Fibroblast of pulmonary artery (primary cell): ENCODE data around the gene ABCA9.
A peak's percentile ranks its signal among the peaks of the same experiment; 100 is the strongest.
"Not testable (repeated sequence)": the region's sequence is repeated elsewhere in the genome, so short reads cannot be mapped to it uniquely, and the experiment has no call there.

ENCODE experiments used
- DNase-seq: peaks from one replicate; pipeline ENCODE4 v3.0.0-alpha.2; 2010; ENCODE audit warnings: low read depth
- H3K4me3 ChIP-seq: replicated peaks from 2 replicates; pipeline ENCODE4 v1.5.1; 2011; ENCODE audit warnings: low read depth, mild to moderate bottlenecking, control low read depth, low read length, moderate library complexity
- TF ChIP-seq, protein P1 (sequence below): IDR thresholded peaks from 2 replicates; pipeline ENCODE4 v1.5.1; 2011; ENCODE audit warnings: mild to moderate bottlenecking, control low read depth, low read length, inconsistent platforms; ENCODE audit errors: missing control alignments

Gene ABCA9

GRCh38 chr17:68953340-68953997, 107.3 kb downstream of the ABCA9 start:
- DNase-seq: peak; percentile 27
- TF ChIP-seq, protein P1, sequence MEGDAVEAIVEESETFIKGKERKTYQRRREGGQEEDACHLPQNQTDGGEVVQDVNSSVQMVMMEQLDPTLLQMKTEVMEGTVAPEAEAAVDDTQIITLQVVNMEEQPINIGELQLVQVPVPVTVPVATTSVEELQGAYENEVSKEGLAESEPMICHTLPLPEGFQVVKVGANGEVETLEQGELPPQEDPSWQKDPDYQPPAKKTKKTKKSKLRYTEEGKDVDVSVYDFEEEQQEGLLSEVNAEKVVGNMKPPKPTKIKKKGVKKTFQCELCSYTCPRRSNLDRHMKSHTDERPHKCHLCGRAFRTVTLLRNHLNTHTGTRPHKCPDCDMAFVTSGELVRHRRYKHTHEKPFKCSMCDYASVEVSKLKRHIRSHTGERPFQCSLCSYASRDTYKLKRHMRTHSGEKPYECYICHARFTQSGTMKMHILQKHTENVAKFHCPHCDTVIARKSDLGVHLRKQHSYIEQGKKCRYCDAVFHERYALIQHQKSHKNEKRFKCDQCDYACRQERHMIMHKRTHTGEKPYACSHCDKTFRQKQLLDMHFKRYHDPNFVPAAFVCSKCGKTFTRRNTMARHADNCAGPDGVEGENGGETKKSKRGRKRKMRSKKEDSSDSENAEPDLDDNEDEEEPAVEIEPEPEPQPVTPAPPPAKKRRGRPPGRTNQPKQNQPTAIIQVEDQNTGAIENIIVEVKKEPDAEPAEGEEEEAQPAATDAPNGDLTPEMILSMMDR: peak; percentile 7
- H3K4me3 ChIP-seq: peak overlapping the region; percentile 59

GRCh38 chr17:68950725-68951124, 110.0 kb downstream of the ABCA9 start:
- TF ChIP-seq, protein P1: no peak
- DNase-seq: no peak
- H3K4me3 ChIP-seq: no peak overlapping the region

GRCh38 chr17:68947868-68948267, 112.9 kb downstream of the ABCA9 start:
- DNase-seq, H3K4me3 ChIP-seq: not testable (repeated sequence)

DNA sequence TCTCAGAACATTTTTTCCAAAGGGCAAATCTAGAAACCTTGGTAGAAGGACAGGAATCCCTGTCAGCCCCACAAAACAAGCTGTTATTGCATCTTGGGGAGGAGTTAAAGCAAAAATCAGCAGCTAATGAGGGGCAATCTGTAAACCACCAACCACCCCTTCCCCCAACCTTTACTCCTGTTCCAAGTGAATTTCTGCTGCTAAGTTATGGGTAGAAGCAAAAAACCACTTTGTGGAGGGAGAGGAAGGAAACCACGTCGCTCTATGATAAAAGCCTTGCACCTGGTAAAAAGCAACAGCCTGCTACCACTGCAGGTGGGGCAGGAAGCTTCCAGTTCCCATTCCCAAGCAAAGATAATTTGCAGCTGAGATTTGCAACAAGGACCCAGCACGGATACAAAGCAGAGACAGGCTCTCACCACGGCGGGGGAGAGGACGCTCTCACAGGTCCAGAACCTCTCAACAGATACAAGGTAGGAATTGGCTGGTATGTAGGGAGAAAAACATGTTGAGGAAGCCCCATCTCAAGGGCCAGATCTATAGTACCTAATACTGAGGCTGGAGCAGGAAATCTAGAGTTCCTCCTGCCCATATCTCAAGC, 116.2 kb downstream of the ABCA9 start:
- TF ChIP-seq, protein P1: no peak
- no peak for DNase-seq
- H3K4me3 ChIP-seq: no peak overlapping the region

GRCh38 chr17:68943812-68944182, 116.9 kb downstream of the ABCA9 start:
- not testable (repeated sequence) for DNase-seq, H3K4me3 ChIP-seq

DNA sequence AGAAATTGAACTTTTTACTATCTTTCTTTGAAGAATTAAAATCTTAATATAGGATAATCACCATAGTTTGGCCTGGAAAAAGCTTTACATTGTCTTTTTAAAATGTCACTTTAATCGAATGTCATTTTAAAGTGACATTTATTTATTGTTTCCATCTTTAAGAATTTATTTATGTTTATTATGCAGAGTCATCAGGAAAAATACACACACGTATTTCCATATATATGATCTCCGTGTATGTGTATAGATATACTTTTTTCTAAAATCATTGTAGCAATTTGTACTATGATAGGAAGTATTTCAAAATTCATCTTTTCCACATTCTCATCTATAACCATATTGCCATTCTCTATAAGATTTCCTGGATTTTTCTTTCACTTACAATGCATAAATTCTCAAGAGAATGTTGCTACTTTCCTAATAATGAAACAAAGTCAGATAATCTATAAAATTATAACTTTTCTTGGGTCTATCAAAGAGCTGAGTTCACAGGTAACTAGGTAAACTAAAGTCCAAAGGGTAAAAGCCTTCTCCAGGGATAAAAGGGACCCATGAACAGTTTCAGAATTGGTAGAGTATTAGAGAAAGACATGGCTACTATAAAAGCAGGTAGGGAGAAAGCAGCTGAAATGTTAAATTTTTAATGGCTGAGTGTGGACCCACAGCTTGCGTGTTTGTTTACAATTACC, 117.5 kb downstream of the ABCA9 start:
- no peak for DNase-seq
- TF ChIP-seq, protein P1: no peak
- H3K4me3 ChIP-seq: no peak overlapping the region

GRCh38 chr17:68942389-68942788, 118.3 kb downstream of the ABCA9 start:
- TF ChIP-seq, protein P1: no peak
- H3K4me3 ChIP-seq: no peak overlapping the region
- no peak for DNase-seq

GRCh38 chr17:68941761-68942160, 119.0 kb downstream of the ABCA9 start:
- TF ChIP-seq, protein P1: no peak
- DNase-seq: peak; percentile 40
- H3K4me3 ChIP-seq: no peak overlapping the region
